Common myeloid progenitor, CD34-positive (primary cell): ENCODE data around the gene OCA2.

ENCODE experiments used
- CTCF ChIA-PET: fragments of 350-600 bp; sonication (Branson Sonifier 250); formaldehyde crosslinking; loops from one replicate; lab custom pipeline; 2021; ENCODE audit warnings: antibody characterized with exemption; lab: Charles Lee
- POLR2A ChIA-PET: fragments of 350-600 bp; sonication (Branson Sonifier 250); formaldehyde crosslinking; loops from one replicate; lab custom pipeline; 2021; ENCODE audit warnings: antibody characterized with exemption; lab: Charles Lee
- DNase-seq, 3 donors: peaks; one replicate each; pipeline versions ENCODE4 v3.0.0 to v3.0.0-alpha.2; 2013
- H3K27ac ChIP-seq, 2 experiments: 1 replicate in 1 of 2; 2 replicates in 1 of 2; pipeline ENCODE4 v1.7.0; 2013; ENCODE audit warnings: inconsistent platforms in 2 of 2, low read length in 2 of 2, mild to moderate bottlenecking in 2 of 2, low read depth in 1 of 2, moderate library complexity in 1 of 2; ENCODE audit not compliant: severe bottlenecking in 2 of 2, insufficient read depth in 1 of 2, poor library complexity in 1 of 2
- H3K27me3 ChIP-seq, 5 experiments: replicated peaks in 2 of 5; 1 replicate in 3 of 5; 2 replicates in 2 of 5; pipeline versions ENCODE4 v1.6.1 to v1.7.0; 2013; ENCODE audit warnings: low read length in 4 of 5, mild to moderate bottlenecking in 2 of 5, moderate library complexity in 2 of 5, inconsistent platforms in 1 of 5; ENCODE audit not compliant: insufficient read depth in 5 of 5, control insufficient read depth in 4 of 5
- H3K36me3 ChIP-seq, 4 experiments: 1 replicate in 2 of 4; 2 replicates in 2 of 4; pipeline versions ENCODE4 v1.6.1 to v1.7.0; 2013; ENCODE audit warnings: low read length in 3 of 4, control low read depth in 1 of 4, mild to moderate bottlenecking in 1 of 4; ENCODE audit not compliant: control insufficient read depth in 4 of 4, insufficient read depth in 4 of 4
- H3K4me1 ChIP-seq, 4 experiments: 1 replicate in 3 of 4; 2 replicates in 1 of 4; pipeline versions ENCODE4 v1.6.1 to v1.7.1; 2013; ENCODE audit warnings: low read length in 3 of 4, mild to moderate bottlenecking in 3 of 4, control low read depth in 1 of 4, inconsistent platforms in 1 of 4, moderate library complexity in 1 of 4; ENCODE audit not compliant: control insufficient read depth in 4 of 4, insufficient read depth in 4 of 4; ENCODE audit errors: control extremely low read depth in 1 of 4
- H3K4me3 ChIP-seq, 7 experiments: 1 replicate in 4 of 7; 2 replicates in 3 of 7; pipeline versions ENCODE4 v1.5.1 to v1.7.0; 2013; ENCODE audit warnings: mild to moderate bottlenecking in 7 of 7, low read length in 6 of 7, moderate library complexity in 6 of 7, inconsistent platforms in 2 of 7, low read depth in 2 of 7, control low read depth in 1 of 7; ENCODE audit not compliant: insufficient read depth in 4 of 7, control insufficient read depth in 1 of 7; ENCODE audit errors: extremely low read depth in 1 of 7
- H3K9me3 ChIP-seq, 5 experiments: 1 replicate in 4 of 5; 2 replicates in 1 of 5; pipeline versions ENCODE4 v1.6.1 to v1.7.1; 2013; ENCODE audit warnings: low read length in 4 of 5, mild to moderate bottlenecking in 2 of 5, inconsistent platforms in 1 of 5, low read depth in 1 of 5, moderate library complexity in 1 of 5; ENCODE audit not compliant: control insufficient read depth in 4 of 5, insufficient read depth in 2 of 5; ENCODE audit errors: control extremely low read depth in 1 of 5
- WGBS: methylation state at CpG from one replicate; pipeline ENCODE4 v1.1.5; 2013; ENCODE audit not compliant: insufficient coverage; 5-methylcytosine and 5-hydroxymethylcytosine counted together

Gene OCA2

GRCh38 chr15:28024889-28025250 lies 74.2 kb downstream of the OCA2 start:
- Histone ChIP-seq H3K4me3 (no peak overlapping the region), H3K4me1 (peaks cover 0 to 7% (median 3%) of the 10 kb centered on the region in 4 experiments), H3K36me3 (no peaks in the 10 kb centered on the region), H3K27me3 (peaks cover 0 to 18% (median 2%) of the 10 kb centered on the region in 5 experiments), H3K9me3 (peaks cover 0 to 1% (median 0%) of the 10 kb centered on the region in 5 experiments), H3K27ac (no peak overlapping the region)
- ChIA-PET CTCF (no interaction called here), POLR2A (no interaction called here)
- WGBS = no CpG with 5 or more reads among the region's 1 CpG
- no peak for DNase-seq

- Histone ChIP-seq H3K4me1 (peaks cover 0 to 7% (median 3%) of the 10 kb centered on the region in 4 experiments), H3K27me3 (peaks cover 0 to 18% (median 2%) of the 10 kb centered on the region in 5 experiments), H3K36me3 (no peaks in the 10 kb centered on the region), H3K9me3 (peaks cover 0 to 1% (median 0%) of the 10 kb centered on the region in 5 experiments), H3K4me3 (no peak overlapping the region), H3K27ac (no peak overlapping the region)
- no peak for DNase-seq
- ChIA-PET POLR2A (no interaction called here), CTCF (no interaction called here)
- 86% methylated on average over 13 of the region's 19 CpGs for WGBS
Measured at GRCh38 chr15:28023933-28024888, 74.9 kb downstream of the OCA2 start.

- Histone ChIP-seq H3K36me3 (no peaks in the 10 kb centered on the region), H3K27me3 (peaks cover 0 to 18% (median 2%) of the 10 kb centered on the region in 5 experiments), H3K4me1 (peaks cover 0 to 7% (median 3%) of the 10 kb centered on the region in 4 experiments), H3K27ac (no peak overlapping the region), H3K4me3 (no peak overlapping the region), H3K9me3 (no peaks in the 10 kb centered on the region)
- no peak for DNase-seq
- CTCF ChIA-PET = no interaction called here
- POLR2A ChIA-PET = no interaction called here
- WGBS = 97% methylated on average over 6 of the region's 8 CpGs
Measured at GRCh38 chr15:28023422-28023821, 75.7 kb downstream of the OCA2 start.

GRCh38 chr15:28022961-28023360 lies 76.2 kb downstream of the OCA2 start:
- Histone ChIP-seq H3K27me3 (peaks cover 0 to 18% (median 2%) of the 10 kb centered on the region in 5 experiments), H3K4me3 (no peak overlapping the region), H3K36me3 (no peaks in the 10 kb centered on the region), H3K4me1 (peaks cover 0 to 7% (median 3%) of the 10 kb centered on the region in 4 experiments), H3K9me3 (no peaks in the 10 kb centered on the region), H3K27ac (no peak overlapping the region)
- WGBS = 86% methylated on average over 1 of the region's 2 CpGs
- DNase-seq = no peak
- CTCF ChIA-PET = no interaction called here
- POLR2A ChIA-PET = no interaction called here

- no peak overlapping the region for H3K27ac ChIP-seq
- ChIA-PET POLR2A (no interaction called here), CTCF (interaction anchor here (1.1 to 1.9 kb wide), 4 partner anchors 10 to 103 kb away, joined by 3 to 8 read pairs (median 5); no protein-coding TSS in a partner anchor)
- 84% methylated on average over 9 of the region's 13 CpGs for WGBS
- DNase-seq = no peak
- no peak overlapping the region for H3K4me3 ChIP-seq
- H3K27me3 ChIP-seq = peaks cover 0 to 18% (median 2%) of the 10 kb centered on the region in 5 experiments
- H3K36me3 ChIP-seq = no peaks in the 10 kb centered on the region
- no peaks in the 10 kb centered on the region for H3K9me3 ChIP-seq
- H3K4me1 ChIP-seq = peaks cover 0 to 7% (median 3%) of the 10 kb centered on the region in 4 experiments
Measured at GRCh38 chr15:28022181-28022580, 76.9 kb downstream of the OCA2 start.

GRCh38 chr15:28021281-28022039 lies 77.7 kb downstream of the OCA2 start:
- Histone ChIP-seq H3K36me3 (no peaks in the 10 kb centered on the region), H3K4me1 (peaks cover 0 to 7% (median 3%) of the 10 kb centered on the region in 4 experiments), H3K9me3 (no peaks in the 10 kb centered on the region), H3K4me3 (no peak overlapping the region), H3K27me3 (peaks cover 0 to 18% (median 2%) of the 10 kb centered on the region in 5 experiments), H3K27ac (no peak overlapping the region)
- POLR2A ChIA-PET = no interaction called here
- WGBS = 65% methylated on average over 11 of the region's 17 CpGs
- DNase-seq = peak; percentile 72 to 92 (median 92)
- CTCF ChIA-PET = interaction anchor here (1.1 to 1.9 kb wide), 5 partner anchors 9 to 103 kb away, joined by 3 to 8 read pairs (median 4); no protein-coding TSS in a partner anchor
